ENCODE measurements around the gene RBBP8NL. TPM values are rescaled to one million over a fixed set of nuclear protein-coding genes. Genes with fewer than 3 reads are reported as not detected.

RBBP8NL gene
- total and polyA plus RNA-seq, 2 of the 8 experiments (the other 6 are each of a cell fraction or from before 2014, with no cell fraction given) = 0.43 to 0.48 TPM

Other genes with a start within 250 kb of the RBBP8NL start
- 22.8 and 24.1 TPM in 2 replicates for gene MTG2, start 244.5 kb downstream of the RBBP8NL start, total RNA-seq (2021; fragmentation: NEBNext Ultra II Directional; extraction: Animal tissue kit (Norgen Biotek cat#: 25700))
- gene MTG2, start 244.5 kb downstream of the RBBP8NL start, polyA plus RNA-seq (2011; rRNA removed) = 14.4 and 24.7 TPM in 2 replicates
- gene HRH3, start 207.3 kb downstream of the RBBP8NL start, total RNA-seq (2021; fragmentation: NEBNext Ultra II Directional; extraction: Animal tissue kit (Norgen Biotek cat#: 25700)) = 4.4 and 4.5 TPM in 2 replicates
- gene HRH3, start 207.3 kb downstream of the RBBP8NL start, polyA plus RNA-seq (2011; rRNA removed) = 2.0 and 3.1 TPM in 2 replicates
- 42.4 and 42.6 TPM in 2 replicates for gene OSBPL2, start 189.0 kb downstream of the RBBP8NL start, total RNA-seq (2021; fragmentation: NEBNext Ultra II Directional; extraction: Animal tissue kit (Norgen Biotek cat#: 25700))
- gene OSBPL2, start 189.0 kb downstream of the RBBP8NL start, polyA plus RNA-seq (2011; rRNA removed) = 11.7 and 16.9 TPM in 2 replicates
- gene ADRM1, start 124.5 kb downstream of the RBBP8NL start, total RNA-seq (2021; fragmentation: NEBNext Ultra II Directional; extraction: Animal tissue kit (Norgen Biotek cat#: 25700)) = 126 and 138 TPM in 2 replicates
- gene ADRM1, start 124.5 kb downstream of the RBBP8NL start, polyA plus RNA-seq (2011; rRNA removed) = 214 and 260 TPM in 2 replicates
- gene LAMA5, start 60.2 kb downstream of the RBBP8NL start, total RNA-seq (2021; fragmentation: NEBNext Ultra II Directional; extraction: Animal tissue kit (Norgen Biotek cat#: 25700)) = 210 and 225 TPM in 2 replicates
- gene LAMA5, start 60.2 kb downstream of the RBBP8NL start, polyA plus RNA-seq (2011; rRNA removed) = 34.4 and 90.7 TPM in 2 replicates
- 1,787 and 1,829 TPM in 2 replicates for gene RPS21, start 40.4 kb downstream of the RBBP8NL start, total RNA-seq (2021; fragmentation: NEBNext Ultra II Directional; extraction: Animal tissue kit (Norgen Biotek cat#: 25700))
- 7,219 and 8,331 TPM in 2 replicates for gene RPS21, start 40.4 kb downstream of the RBBP8NL start, polyA plus RNA-seq (2011; rRNA removed)
- gene CABLES2, start 20.3 kb downstream of the RBBP8NL start, total RNA-seq (2021; fragmentation: NEBNext Ultra II Directional; extraction: Animal tissue kit (Norgen Biotek cat#: 25700)) = 8.0 TPM in 2 replicates
- 8.8 and 10.5 TPM in 2 replicates for gene CABLES2, start 20.3 kb downstream of the RBBP8NL start, polyA plus RNA-seq (2011; rRNA removed)
- 0.11 and 0.15 TPM in 2 replicates for gene GATA5, start 48.5 kb upstream of the RBBP8NL start, total RNA-seq (2021; fragmentation: NEBNext Ultra II Directional; extraction: Animal tissue kit (Norgen Biotek cat#: 25700))
- gene GATA5, start 48.5 kb upstream of the RBBP8NL start, polyA plus RNA-seq (2011; rRNA removed) = 0.08 TPM in 2 replicates
- 18.2 and 18.5 TPM in 2 replicates for gene SLCO4A1, start 215.0 kb upstream of the RBBP8NL start, total RNA-seq (2021; fragmentation: NEBNext Ultra II Directional; extraction: Animal tissue kit (Norgen Biotek cat#: 25700))
- 10.5 and 13.3 TPM in 2 replicates for gene SLCO4A1, start 215.0 kb upstream of the RBBP8NL start, polyA plus RNA-seq (2011; rRNA removed)

Data from H1 (cell line).